ENCODE measurements around the gene DCAF4L1.

Gene DCAF4L1, protein sequence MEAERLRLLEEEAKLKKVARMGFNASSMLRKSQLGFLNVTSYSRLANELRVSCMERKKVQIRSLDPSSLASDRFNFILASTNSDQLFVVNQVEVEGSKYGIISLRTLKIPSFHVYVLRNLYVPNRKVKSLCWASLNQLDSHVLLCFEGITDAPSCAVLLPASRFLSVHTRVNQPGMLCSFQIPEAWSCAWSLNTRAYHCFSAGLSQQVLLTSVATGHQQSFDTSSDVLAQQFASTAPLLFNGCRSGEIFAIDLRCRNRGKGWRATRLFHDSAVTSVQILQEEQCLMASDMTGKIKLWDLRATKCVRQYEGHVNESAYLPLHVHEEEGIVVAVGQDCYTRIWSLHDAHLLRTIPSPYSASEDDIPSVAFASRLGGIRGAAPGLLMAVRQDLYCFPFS

DNA sequence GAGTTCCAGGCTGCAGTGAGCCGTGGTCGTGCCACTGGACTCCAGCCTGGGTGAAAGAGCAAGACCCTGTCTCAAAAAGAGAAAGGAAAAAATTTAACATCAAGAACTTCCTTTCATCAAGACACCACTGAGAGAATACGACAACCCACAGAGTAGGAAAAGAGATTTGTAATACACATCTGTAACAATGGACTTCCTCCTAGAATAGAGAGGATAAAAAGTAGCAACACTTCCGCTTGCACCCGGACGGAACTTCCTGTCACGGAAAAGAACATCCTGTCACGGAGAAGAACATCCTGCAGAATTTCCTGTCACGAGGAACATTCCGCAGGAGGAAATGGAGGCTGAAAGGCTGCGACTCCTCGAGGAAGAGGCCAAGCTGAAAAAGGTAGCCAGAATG, at the start of gene DCAF4L1:
TSS of gene DCAF4L1 (plus strand) at position 301 of the 400 bp plus-strand sequence. CDS start at position 338, 37 bp downstream.
- no peak for DNase-seq

DNA sequence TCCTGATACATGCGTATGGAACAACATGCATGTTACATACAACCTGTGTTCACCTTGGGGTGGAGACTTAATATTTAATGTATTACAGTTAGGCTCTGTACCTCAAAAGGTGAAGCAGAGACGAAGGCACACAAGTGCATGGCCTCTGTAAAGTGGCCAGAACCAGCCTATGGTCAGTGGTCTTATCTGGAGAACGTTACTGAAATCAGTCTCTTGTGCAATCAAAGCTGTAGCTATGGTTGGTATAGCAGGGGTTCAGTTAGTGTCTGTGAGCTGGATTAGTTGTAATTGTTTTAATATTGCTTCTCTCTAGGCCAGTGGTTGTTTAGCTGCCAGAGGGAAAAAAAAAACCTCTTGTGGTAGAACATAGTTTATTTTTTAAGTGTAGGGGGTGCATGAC, 48.6 kb upstream of the DCAF4L1 start:
- no peak for DNase-seq

DNA sequence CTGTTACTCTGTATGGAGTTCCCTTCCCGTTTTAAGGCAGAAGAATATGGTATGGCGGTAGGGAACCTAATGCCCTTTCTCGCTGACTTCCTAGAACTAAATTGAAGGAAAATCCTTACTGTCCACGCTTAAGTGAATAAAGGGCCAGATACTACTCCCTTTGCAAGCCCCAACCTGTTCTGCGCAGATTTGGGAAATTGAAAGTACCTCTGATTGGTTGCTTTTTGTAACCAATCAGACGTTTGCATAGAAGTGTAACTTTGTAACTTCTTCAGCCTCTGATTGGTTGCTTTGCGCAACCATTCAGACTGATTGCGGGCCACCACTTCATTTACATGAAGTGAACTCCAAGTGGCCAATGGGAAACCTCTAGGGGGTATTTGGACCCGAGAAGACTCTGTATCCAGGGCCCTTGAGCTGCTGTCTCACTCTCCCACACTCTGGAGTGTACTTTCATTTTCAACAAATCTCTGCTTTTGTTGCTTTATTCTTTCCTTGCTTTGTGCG, 47.5 kb upstream of the DCAF4L1 start:
- peak; percentile 88 for DNase-seq

DNA sequence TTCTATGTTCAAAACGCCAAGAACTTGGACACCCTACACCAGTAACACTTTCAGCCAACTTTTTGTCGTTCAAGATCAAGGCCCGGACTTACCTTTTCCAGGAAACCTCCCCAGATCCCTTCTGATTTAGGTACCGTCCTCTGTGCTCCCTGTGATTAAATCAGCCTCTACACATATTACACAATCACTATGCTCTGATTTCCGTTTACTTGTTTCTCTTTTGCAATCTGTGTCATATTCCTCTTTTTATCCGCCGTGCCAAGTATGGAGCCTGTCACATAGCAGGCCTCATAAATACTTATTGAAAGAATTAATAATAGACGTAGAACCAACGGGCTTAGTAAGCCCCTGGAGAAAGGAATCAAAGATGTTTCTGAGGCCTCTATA, 47.0 kb upstream of the DCAF4L1 start:
- peak; percentile 84 for DNase-seq

DNA sequence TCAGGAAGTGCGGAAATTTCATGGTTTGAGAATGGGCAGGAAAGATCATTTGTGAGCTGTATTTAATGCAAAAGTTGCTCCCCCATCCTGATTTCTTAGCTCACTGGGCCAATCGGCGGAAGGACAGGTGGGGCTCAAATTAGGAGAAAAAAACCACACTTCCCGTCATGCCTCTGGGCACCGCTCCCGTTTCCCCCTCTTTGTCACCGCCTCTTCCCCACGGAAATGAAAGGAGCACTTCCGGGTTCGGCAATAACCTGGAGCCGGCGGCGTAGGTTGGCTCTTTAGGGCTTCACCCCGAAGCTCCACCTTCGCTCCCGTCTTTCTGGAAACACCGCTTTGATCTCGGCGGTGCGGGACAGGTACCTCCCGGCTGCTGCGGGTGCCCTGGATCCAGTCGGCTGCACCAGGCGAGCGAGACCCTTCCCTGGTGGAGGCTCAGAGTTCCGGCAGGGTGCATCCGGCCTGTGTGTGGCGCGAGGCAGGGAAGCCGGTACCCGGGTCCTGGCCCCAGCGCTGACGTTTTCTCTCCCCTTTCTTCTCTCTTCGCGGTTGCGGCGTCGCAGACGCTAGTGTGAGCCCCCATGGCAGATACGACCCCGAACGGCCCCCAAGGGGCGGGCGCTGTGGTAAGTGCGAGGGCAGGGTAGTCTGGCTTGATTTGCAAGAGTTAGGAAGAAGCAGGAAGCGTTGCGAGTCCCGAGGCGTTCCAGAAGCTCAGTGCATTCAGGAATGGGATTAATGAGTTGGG, 46.5 kb upstream of the DCAF4L1 start, which contains the start of gene TMEM33:
TSS of gene TMEM33 (plus strand) at position 529 of the 751 bp plus-strand sequence. CDS start at position 585, 56 bp downstream.
- DNase-seq: peak; percentile 91

DNA sequence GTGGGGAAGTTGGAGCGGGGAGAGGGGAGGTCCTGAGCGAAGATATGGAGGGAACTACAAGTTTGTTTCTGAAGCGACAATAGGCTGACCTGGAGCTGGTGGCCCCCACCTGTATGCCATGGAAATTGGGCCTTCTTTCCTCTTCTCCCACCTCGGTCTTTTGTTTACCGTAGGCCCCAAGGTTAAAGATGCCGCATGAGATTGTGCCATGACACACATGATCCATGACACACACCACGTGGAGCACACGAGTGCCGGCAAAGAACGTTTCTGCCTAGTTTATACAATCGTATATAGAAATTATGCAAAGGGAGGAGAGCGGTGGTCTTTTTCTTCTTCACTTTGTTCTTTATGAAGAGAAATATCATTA, 45.9 kb upstream of the DCAF4L1 start:
- DNase-seq: peak; percentile 65

DNA sequence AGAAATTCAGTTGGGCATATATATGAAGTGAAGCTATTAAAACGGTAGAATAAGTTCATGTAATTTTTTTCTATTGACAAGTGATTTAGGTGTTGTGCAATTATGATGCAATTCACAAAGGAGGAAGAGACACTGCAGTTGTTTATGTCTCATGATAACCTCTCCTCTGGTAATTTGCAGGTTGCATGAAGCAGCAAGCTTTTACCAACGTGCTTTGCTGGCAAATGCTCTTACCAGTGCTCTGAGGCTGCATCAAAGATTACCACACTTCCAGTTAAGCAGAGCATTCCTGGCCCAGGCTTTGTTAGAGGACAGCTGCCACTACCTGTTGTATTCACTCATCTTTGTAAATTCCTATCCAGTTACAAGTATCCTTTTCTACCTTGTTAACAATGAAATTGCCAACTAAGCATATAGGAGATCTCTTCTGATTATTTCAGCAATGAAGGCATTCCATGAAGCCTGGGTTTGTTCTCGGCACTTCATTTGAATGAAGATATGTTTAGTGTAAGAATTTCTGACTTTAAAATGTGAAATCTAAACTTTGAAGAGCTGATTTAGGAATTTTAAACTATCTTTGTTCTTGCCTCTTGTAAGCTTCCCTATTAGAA, 42.4 kb upstream of the DCAF4L1 start:
- peak; percentile 68 for DNase-seq

DNA sequence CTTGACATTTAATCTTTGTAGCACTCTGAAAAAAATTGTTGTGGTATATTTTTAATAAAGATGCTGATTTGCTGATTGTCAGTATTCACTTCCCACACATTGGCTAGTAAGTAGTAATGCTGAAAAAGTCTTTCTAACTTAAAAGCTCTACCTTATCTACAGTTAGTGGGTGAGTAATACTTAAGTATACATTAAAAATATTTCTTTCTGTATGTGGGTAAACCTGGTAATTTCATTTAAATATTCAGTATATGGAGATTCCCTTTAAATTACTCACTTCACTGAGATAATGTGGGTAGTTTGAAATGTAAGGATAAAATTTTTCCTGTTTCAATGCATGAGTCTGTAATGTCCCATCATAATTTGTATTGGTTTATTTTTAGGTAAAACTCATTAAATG, 40.7 kb upstream of the DCAF4L1 start:
- no peak for DNase-seq

DNA sequence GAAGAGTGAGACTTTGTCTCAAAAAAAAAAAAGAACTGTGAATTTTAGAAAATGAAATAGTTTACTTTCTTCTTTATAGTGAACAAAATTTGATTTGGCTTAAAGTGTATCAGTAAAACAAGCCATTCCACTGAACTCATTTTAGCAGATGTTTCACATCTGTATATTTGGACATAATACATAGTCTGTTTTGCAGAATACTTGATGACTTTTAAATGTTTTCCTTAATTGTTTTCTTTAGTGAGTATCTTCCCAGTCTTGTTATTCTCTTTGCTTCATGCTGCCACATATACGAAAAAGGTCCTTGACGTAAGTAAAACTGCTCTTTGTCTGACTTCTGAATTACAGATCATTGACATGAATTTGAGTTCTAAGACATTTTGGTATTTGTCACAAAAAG, 38.0 kb upstream of the DCAF4L1 start:
- no peak for DNase-seq

DNA sequence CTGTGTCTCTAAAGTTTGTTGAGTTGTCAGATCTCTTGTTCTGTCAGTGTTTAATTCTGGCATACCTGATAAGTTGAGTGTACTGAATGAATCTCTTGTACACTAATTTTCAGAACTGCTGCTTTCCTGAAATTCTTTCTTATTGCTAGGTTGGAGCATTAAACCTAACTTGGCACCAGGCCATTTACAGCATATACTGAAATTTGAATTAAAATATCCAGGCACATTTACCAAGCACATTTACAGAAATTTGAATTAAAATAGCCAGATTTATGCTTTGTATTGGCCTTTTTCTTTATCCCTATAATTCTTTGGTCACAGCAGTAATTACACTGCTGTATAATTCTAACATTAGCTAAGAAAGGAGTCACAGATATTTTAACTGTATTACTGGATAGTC, 37.5 kb upstream of the DCAF4L1 start:
- no peak for DNase-seq

DNA sequence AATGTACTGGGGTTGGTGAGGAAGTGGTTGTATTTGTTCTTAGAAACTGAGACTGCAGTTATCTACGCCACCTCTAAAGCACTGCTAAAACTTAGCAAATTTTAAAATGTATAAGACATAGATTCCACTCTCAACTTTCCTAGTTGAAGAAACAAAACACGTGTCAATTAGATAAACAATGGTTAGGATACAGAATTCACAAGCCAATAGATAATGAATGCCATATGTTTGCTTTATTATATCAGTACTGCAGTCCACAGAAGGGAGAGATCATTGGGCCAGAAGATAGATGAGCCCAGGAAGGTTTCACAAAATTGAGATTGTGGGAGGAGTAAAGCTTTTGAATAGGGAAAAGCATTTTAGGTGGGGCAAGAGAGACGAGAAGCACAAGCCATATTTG, 32.0 kb upstream of the DCAF4L1 start:
- DNase-seq: no peak

DNA sequence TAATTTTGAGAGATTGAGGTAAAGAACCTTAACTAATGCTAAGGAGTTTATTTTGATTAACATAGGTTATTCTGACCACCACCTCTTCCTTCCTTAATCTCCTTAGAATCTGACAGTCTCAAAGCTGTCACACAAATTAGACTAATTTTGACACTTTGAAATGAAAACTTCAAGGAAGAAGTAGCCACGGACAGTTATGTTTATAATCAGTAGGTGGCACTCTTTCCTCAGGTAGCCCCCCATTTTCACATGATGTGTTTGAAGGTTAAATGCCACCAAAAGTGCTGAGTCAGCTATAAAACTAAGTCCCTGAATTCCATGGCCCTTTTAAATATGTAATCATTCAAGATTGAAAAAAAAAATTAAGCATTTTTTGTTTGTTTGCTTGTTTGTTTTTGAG, 23.9 kb upstream of the DCAF4L1 start:
- peak; percentile 11 for DNase-seq

DNA sequence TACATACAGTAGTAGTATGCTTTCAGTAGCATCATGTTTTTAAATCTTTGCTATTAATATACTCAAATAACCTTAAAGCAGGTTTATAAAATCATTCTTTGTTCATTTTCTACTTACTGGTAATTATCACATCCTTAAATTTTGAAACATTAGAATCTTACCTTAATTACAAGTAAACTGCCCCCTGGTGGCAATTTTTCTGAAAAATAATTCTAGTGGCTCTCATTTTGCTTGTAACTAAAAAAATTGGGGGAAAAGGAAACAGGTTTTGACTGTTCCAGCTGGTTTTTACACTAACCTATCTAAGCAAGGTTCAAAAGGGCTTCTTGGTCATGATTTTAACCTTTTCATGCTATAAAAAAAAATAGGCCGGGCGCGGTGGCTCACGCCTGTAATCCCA, 18.5 kb upstream of the DCAF4L1 start:
- peak; percentile 34 for DNase-seq

DNA sequence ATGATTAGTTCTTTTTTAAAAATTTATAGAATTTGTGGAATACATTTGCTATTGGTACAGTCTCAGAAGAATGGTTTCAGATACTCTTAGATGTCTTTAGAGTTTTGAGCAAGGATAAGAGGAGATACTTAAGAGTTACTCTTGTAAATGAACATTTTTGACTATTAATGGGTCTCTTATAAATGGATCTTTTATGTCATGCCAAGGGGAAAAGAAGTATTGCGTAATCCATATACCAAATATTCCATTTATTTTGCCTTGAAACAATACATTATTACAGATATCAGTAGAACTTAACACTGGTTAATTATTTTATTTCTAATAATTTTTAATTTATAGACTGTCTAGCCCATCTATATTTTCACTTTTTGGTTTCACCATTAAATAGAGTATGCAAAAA, 17.2 kb upstream of the DCAF4L1 start:
- DNase-seq: no peak

DNA sequence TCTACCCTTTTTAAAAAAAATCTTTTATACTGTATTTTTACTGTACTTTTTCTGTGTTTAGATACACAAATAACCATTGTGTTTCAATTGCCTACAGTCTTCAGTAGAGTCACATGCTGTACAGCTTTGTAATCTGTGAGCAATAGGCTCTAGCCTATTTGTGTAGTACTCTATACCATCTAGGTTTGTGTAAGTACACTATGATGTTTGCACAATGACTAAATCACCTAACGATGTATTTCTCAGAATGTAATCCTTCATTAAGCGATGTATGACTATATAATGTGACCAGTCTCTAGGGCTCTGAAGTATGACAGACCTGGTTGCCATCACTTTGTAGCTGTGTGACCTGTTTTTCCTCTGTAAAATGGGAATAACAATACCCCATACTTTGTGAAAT, 14.2 kb upstream of the DCAF4L1 start:
- DNase-seq: no peak

DNA sequence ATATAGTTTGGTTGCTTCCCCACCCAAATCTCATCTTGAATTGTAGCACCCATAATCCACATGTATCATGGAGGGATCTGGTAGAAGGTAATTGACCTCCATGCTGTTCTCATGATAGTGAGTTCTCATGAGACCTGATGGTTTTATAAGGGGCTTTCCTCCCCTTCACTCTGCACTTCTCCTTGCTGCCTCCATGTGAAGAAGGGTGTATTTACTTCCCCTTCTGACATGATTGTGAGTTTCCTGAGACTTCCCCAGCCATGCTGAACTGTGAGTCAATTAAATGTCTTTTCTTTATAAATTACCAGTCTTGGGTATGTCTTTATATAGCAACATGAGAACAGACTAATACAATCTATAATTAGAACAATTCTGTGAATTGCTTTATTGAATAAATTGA, 11.9 kb upstream of the DCAF4L1 start:
- DNase-seq: peak; percentile 40

DNA sequence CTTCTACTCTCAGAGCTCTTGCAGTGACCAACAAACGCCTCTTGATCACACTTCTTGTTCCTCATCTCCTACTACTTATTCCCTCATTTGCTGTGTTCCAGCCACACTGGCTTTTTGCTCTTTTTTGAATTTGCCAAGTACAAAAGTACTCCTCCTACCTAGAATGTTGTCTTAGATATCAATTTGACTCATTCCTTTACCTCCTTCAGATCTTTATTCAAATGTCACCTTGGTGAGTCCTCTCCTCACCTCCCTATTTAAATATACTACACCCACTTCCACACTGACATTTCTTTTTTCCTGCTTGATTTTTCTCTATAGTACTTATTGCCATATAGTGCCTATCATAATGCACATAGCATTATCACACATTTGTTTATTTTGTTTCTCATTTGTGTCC, 6.2 kb upstream of the DCAF4L1 start:
- DNase-seq: no peak

DNA sequence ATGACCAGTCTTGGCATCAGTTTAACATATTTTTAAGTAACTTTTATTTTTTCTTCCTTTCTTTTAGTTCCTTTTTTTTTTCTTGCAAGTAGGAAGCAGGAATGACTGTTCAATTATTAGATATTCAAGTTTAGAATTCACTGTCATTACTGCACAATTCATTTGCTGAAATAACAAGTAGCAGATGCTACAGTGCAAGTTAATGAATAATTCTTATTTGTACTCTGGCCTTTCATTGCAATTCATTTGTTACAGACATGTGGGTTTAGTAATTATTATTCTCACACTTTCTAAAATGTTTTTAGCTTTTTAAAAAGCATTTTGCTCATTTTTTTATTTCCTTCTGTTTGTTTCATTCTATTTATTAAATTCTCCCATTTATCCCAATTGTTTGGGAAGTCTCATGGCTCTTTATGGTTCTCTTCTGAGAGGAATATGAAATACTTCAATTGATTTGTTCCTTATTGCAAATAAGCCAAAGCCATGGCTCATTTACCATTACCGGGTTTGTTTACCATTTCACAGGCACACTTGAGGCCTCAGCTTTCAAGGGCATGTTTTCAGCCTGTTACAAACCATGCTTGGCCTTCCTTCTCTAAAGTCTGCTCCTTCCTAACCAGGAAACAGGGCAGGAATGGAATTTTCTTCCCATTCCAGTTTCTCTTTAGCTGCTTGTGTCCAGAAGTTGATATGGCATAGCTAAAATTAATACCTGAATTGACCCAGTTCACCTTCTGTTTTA, 4.6 kb upstream of the DCAF4L1 start:
- no peak for DNase-seq

DNA sequence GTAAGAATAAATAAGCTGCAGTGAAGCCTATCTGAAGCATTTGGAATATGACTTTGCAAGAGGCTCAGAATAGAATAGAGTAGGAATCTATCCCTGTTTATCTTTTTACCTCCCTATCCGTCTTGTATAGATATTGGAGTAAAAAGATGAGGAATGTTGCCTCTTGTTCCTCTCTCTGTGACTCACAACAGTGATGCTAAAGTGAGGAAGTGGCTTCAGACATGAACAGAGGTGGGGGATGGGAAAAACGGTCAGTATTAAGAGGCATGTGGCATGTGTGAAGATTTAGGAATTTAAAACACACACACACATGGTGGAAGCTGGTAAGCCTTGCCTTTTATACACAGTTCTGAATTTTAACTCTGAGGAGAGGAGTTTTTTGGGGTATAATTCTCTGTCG, 3.8 kb upstream of the DCAF4L1 start:
- peak; percentile 41 for DNase-seq

DNA sequence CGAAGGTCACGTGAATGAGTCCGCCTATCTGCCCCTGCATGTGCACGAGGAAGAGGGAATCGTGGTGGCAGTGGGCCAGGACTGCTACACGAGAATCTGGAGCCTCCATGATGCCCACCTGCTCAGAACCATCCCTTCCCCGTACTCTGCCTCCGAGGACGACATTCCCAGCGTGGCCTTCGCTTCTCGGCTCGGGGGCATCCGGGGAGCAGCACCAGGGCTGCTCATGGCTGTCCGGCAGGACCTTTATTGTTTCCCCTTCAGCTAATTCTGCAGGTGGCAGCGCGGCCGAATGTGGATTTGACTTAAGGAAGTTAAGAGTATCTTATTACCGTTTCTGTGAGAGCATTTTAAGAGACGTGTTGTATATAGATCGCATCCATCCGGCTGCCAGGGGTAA, 1.2 kb downstream of the DCAF4L1 start:
- no peak for DNase-seq

DNA sequence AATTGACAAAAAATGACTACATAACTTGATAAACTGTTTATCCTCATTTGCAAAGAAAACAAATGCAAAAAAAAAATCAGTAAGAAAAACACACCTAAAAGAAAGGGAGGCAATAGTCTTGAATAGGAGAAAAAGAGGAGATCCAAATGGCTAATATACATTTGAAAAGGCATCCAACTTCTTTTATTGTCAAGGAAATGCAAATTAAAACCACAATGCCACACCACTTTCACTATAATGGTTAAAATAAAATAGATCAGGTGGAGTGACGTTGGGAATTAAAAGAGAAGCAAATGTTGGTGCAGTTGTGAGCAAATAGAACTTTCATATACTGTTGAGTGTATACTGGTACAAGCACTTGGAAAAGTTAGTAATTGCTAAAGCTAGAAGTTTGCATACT, 3.6 kb downstream of the DCAF4L1 start:
- DNase-seq: no peak

DNA sequence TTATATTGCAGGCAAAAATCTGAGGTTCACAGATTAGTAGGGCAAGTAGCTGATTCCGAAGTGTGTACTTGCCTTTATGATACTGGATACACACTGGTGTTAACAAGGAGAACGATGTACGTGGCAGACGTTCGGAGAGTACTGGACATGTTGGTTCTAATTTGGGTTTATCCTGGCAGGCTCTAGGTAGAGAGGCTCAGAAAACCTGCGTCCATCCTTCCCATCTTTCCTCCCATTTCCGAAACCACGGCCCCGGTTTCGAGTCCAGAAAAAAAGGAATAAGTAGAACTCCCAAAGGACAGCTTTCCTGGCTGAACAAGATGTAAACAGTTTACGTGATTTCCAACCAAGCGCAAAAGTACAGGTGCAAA, 8.4 kb downstream of the DCAF4L1 start:
- no peak for DNase-seq
